ENCODE measurements around the gene AOPEP. TPM values are rescaled to one million over a fixed set of nuclear protein-coding genes. Genes with fewer than 3 reads are reported as not detected.
"Not testable (repeated sequence)": the region's sequence is repeated elsewhere in the genome, so short reads cannot be mapped to it uniquely, and the experiment has no call there.

AOPEP gene
- total RNA-seq, 1 experiment from 2014 or later = 15.0 TPM

GRCh38 chr9:94847486-94847885 is 121.0 kb downstream of the AOPEP start:
- no peak overlapping the region; a peak in 1 of 7 replicates for H3K27ac Mint-ChIP-seq
- H3K9ac ChIP-seq (ENCODE audit: extremely low read depth, insufficient read length, low read length) = no peak overlapping the region

DNA sequence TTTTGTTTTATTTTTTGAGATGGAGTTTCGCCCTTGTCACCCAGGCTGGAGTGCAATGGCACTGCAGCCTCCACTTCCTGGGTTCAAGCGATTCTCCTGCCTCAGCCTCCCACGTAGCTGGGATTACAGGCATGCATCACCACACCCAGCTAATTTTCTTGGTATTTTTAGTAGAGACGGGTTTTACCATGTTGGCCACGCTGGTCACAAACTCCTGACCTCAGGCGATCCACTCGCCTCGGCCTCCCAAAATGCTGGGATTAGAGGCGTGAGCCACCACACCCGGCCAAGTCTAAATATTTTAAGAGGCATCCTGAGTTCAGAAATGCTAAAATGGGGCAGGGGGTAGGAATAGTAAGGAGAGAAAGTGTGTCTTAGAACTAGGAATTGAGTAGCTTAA is 122.3 kb downstream of the AOPEP start:
- not testable (repeated sequence) for H2AK5ac ChIP-seq (ENCODE audit: insufficient read length, low read length); H2BK5ac ChIP-seq (ENCODE audit: insufficient read length, low read length); H3K4me1 ChIP-seq (ENCODE audit: insufficient read depth, low read length); H3K4ac ChIP-seq (ENCODE audit: low read depth, low read length); H2BK12ac ChIP-seq (ENCODE audit: insufficient read length, low read depth, low read length); H3K4me3 Mint-ChIP-seq; H2AFZ ChIP-seq (ENCODE audit: low read length); H3K4me2 ChIP-seq (ENCODE audit: insufficient read depth, insufficient read length, low read length); H3K27me3 Mint-ChIP-seq (ENCODE audit: low read depth); H4K20me1 ChIP-seq (ENCODE audit: control insufficient read depth, insufficient read depth, insufficient read length); H3K9me3 ChIP-seq (ENCODE audit: control insufficient read depth, low read depth, low read length); H4K5ac ChIP-seq (ENCODE audit: insufficient read length, low read depth, low read length); DNase-seq; H3K56ac ChIP-seq (ENCODE audit: insufficient read length, low read depth, low read length); H2BK20ac ChIP-seq (ENCODE audit: low read depth, low read length, poor library complexity, severe bottlenecking); H3T11ph ChIP-seq (ENCODE audit: low read length); H3K14ac ChIP-seq (ENCODE audit: insufficient read depth, low read length); H3K18ac ChIP-seq (ENCODE audit: insufficient read length, low read depth, low read length); H3K23me2 ChIP-seq (ENCODE audit: insufficient read length, low read depth, low read length, poor library complexity, severe bottlenecking); H3K23ac ChIP-seq (ENCODE audit: insufficient read length, low read depth, low read length); H2BK120ac ChIP-seq (ENCODE audit: low read depth, low read length, poor library complexity, severe bottlenecking); H3K79me1 ChIP-seq (ENCODE audit: insufficient read depth, low read depth, low read length, poor library complexity, severe bottlenecking); H3K9me3 Mint-ChIP-seq; H4K91ac ChIP-seq (ENCODE audit: insufficient read length, low read depth, low read length); H2BK15ac ChIP-seq (ENCODE audit: low read depth, low read length); H3K9ac ChIP-seq (ENCODE audit: extremely low read depth, insufficient read length, low read length); H3K4me1 Mint-ChIP-seq; H3K79me2 ChIP-seq (ENCODE audit: insufficient read depth, low read length); H3K27ac ChIP-seq (ENCODE audit: insufficient read length, low read depth, low read length); H3K27me3 ChIP-seq (ENCODE audit: insufficient read depth, low read length); H3K36me3 Mint-ChIP-seq (ENCODE audit: insufficient read depth in 1 of 3, low read depth in 3 of 3); H4K8ac ChIP-seq (replicated peaks; ENCODE audit: insufficient read length, low read depth, low read length); H3K27ac Mint-ChIP-seq
- no CpG with 5 or more reads among the region's 10 CpGs for WGBS (ENCODE audit: extremely low coverage, insufficient read length, low lambda C conversion rate)

More at GRCh38 chr9:94847486-94847885, 121.0 kb downstream of the AOPEP start:
- H3K27ac ChIP-seq (ENCODE audit: insufficient read length, low read depth, low read length) = no peak overlapping the region
- Mint-ChIP-seq H3K36me3 (ENCODE audit: insufficient read depth in 1 of 3, low read depth in 3 of 3) (no peaks in the 10 kb centered on the region; a peak in 1 of 7 replicates), H3K9me3 (no peaks in the 10 kb centered on the region), H3K4me1 (peaks cover 9 to 14% of the 10 kb centered on the region in 2 experiments), H3K4me3 (no peak overlapping the region), H3K27me3 (ENCODE audit: low read depth) (no peaks in the 10 kb centered on the region)
- no peak overlapping the region for H3K18ac ChIP-seq (ENCODE audit: insufficient read length, low read depth, low read length)
- H2BK120ac ChIP-seq (ENCODE audit: low read depth, low read length, poor library complexity, severe bottlenecking) = no peak overlapping the region
- H2BK15ac ChIP-seq (ENCODE audit: low read depth, low read length) = no peak overlapping the region
- H2BK20ac ChIP-seq (ENCODE audit: low read depth, low read length, poor library complexity, severe bottlenecking) = no peak overlapping the region
- H3K27me3 ChIP-seq (ENCODE audit: insufficient read depth, low read length) = no peaks in the 10 kb centered on the region
- no peaks in the 10 kb centered on the region for H3K79me2 ChIP-seq (ENCODE audit: insufficient read depth, low read length)
- no peak overlapping the region for H3K23ac ChIP-seq (ENCODE audit: insufficient read length, low read depth, low read length)
- no peak for DNase-seq
- no peak overlapping the region for H3K56ac ChIP-seq (ENCODE audit: insufficient read length, low read depth, low read length)
- H2BK5ac ChIP-seq (ENCODE audit: insufficient read length, low read length) = no peak overlapping the region
- WGBS (ENCODE audit: extremely low coverage, insufficient read length, low lambda C conversion rate) = no CpG with 5 or more reads among the region's 3 CpGs
- no peak overlapping the region for H2AK5ac ChIP-seq (ENCODE audit: insufficient read length, low read length)
- no peak overlapping the region for H3K14ac ChIP-seq (ENCODE audit: insufficient read depth, low read length)
- no peak overlapping the region for H4K8ac ChIP-seq (replicated peaks; ENCODE audit: insufficient read length, low read depth, low read length)
- no peak overlapping the region for H3K4me2 ChIP-seq (ENCODE audit: insufficient read depth, insufficient read length, low read length)
- no peaks in the 10 kb centered on the region for H3K79me1 ChIP-seq (ENCODE audit: insufficient read depth, low read depth, low read length, poor library complexity, severe bottlenecking)
- no peaks in the 10 kb centered on the region for H3K4me1 ChIP-seq (ENCODE audit: insufficient read depth, low read length)
- no peak overlapping the region for H3T11ph ChIP-seq (ENCODE audit: low read length)
- no peak overlapping the region for H4K5ac ChIP-seq (ENCODE audit: insufficient read length, low read depth, low read length)
- no peak overlapping the region for H4K91ac ChIP-seq (ENCODE audit: insufficient read length, low read depth, low read length)
- no peaks in the 10 kb centered on the region for H3K9me3 ChIP-seq (ENCODE audit: control insufficient read depth, low read depth, low read length)
- H2AFZ ChIP-seq (ENCODE audit: low read length) = no peak overlapping the region
- H3K4ac ChIP-seq (ENCODE audit: low read depth, low read length) = no peak overlapping the region
- no peaks in the 10 kb centered on the region for H3K23me2 ChIP-seq (ENCODE audit: insufficient read length, low read depth, low read length, poor library complexity, severe bottlenecking)
- TF ChIP-seq, protein P1, sequence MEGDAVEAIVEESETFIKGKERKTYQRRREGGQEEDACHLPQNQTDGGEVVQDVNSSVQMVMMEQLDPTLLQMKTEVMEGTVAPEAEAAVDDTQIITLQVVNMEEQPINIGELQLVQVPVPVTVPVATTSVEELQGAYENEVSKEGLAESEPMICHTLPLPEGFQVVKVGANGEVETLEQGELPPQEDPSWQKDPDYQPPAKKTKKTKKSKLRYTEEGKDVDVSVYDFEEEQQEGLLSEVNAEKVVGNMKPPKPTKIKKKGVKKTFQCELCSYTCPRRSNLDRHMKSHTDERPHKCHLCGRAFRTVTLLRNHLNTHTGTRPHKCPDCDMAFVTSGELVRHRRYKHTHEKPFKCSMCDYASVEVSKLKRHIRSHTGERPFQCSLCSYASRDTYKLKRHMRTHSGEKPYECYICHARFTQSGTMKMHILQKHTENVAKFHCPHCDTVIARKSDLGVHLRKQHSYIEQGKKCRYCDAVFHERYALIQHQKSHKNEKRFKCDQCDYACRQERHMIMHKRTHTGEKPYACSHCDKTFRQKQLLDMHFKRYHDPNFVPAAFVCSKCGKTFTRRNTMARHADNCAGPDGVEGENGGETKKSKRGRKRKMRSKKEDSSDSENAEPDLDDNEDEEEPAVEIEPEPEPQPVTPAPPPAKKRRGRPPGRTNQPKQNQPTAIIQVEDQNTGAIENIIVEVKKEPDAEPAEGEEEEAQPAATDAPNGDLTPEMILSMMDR (conservative IDR thresholded peaks at IDR 0.05) = no peak
- H4K20me1 ChIP-seq (ENCODE audit: control insufficient read depth, insufficient read depth, insufficient read length) = no peaks in the 10 kb centered on the region
- H2BK12ac ChIP-seq (ENCODE audit: insufficient read length, low read depth, low read length) = no peak overlapping the region
